ENCODE results near the gene TCTA.

DNA sequence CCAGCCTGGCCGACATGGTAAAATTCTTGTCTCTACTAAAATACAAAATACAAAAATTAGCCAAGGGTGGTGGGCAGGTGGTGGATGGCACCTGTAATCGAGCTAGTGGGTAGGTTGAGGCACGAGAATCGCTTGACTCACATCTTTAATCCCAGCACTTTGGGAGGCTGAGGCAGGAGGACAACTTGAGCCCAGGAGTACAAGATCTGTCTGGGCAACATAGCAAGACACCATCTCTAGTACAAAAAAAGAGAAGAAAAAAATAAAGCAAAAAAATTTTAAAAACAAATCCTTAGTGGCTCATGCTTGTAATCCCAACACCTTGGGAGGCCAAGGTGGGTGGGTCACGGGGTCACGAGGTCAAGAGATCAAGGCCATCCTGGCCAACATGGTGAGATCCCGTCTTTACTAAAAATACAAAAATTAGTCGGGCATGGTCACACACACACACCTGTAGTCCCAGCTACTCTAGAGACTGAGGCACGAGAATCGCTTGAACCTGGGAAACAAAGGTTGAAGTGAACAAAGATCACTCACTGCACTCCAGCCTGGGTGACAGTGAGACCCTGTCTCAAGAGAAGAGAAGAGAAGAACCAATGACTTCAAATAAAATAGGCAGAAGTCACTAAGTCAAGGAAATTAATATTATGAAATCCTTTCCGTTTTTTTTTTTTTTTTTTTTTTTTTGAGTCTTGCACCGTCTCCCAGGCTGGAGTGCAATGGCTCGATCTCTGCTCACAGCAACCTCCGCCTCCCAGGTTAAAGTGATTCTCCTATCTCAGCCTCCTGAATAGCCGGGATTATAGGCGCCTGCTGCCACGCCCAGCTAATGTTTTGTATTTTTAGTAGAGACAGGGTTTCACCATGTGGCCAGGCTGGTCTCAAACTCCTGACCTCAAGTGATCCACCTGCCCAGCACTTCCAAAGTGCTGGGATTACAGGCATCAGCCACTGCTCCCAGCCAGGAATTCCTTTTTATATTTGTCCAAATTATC lies 5.4 kb upstream of the TCTA start:
- TF ChIP-seq, protein P1, sequence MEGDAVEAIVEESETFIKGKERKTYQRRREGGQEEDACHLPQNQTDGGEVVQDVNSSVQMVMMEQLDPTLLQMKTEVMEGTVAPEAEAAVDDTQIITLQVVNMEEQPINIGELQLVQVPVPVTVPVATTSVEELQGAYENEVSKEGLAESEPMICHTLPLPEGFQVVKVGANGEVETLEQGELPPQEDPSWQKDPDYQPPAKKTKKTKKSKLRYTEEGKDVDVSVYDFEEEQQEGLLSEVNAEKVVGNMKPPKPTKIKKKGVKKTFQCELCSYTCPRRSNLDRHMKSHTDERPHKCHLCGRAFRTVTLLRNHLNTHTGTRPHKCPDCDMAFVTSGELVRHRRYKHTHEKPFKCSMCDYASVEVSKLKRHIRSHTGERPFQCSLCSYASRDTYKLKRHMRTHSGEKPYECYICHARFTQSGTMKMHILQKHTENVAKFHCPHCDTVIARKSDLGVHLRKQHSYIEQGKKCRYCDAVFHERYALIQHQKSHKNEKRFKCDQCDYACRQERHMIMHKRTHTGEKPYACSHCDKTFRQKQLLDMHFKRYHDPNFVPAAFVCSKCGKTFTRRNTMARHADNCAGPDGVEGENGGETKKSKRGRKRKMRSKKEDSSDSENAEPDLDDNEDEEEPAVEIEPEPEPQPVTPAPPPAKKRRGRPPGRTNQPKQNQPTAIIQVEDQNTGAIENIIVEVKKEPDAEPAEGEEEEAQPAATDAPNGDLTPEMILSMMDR (IDR thresholded peaks at IDR 0.05), result no peak
- TF ChIP-seq SIN3A (IDR thresholded peaks at IDR 0.05; ENCODE audit: borderline replicate concordance, insufficient read depth, low read depth, low read length) (no peak), POLR2AphosphoS5 (IDR thresholded peaks at IDR 0.05; ENCODE audit: low read depth, low read length) (no peak), TCF7L2 (IDR thresholded peaks at IDR 0.05; ENCODE audit: low read depth, low read length) (no peak)
- TF ChIP-seq, protein P2, sequence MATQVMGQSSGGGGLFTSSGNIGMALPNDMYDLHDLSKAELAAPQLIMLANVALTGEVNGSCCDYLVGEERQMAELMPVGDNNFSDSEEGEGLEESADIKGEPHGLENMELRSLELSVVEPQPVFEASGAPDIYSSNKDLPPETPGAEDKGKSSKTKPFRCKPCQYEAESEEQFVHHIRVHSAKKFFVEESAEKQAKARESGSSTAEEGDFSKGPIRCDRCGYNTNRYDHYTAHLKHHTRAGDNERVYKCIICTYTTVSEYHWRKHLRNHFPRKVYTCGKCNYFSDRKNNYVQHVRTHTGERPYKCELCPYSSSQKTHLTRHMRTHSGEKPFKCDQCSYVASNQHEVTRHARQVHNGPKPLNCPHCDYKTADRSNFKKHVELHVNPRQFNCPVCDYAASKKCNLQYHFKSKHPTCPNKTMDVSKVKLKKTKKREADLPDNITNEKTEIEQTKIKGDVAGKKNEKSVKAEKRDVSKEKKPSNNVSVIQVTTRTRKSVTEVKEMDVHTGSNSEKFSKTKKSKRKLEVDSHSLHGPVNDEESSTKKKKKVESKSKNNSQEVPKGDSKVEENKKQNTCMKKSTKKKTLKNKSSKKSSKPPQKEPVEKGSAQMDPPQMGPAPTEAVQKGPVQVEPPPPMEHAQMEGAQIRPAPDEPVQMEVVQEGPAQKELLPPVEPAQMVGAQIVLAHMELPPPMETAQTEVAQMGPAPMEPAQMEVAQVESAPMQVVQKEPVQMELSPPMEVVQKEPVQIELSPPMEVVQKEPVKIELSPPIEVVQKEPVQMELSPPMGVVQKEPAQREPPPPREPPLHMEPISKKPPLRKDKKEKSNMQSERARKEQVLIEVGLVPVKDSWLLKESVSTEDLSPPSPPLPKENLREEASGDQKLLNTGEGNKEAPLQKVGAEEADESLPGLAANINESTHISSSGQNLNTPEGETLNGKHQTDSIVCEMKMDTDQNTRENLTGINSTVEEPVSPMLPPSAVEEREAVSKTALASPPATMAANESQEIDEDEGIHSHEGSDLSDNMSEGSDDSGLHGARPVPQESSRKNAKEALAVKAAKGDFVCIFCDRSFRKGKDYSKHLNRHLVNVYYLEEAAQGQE (IDR thresholded peaks at IDR 0.05; ENCODE audit: insufficient read depth in 1 of 2, low read depth in 2 of 2, low read length in 1 of 2), result no peak
